Stimulated activated naive CD8-positive, alpha-beta T cell treated with anti-CD3 and anti-CD28 coated beads, Interleukin-15, Interleukin-2, amounts not matched to agents 100 ng/mL and 50 ng/mL, for 24 hours (primary cell): ENCODE results near the gene PIR.

ENCODE experiments used
- H3K27ac Mint-ChIP-seq: one replicate; pipeline ENCODE4 v1.8.0; 2021; ENCODE audit warnings: mild to moderate bottlenecking, mixed read lengths
- H3K27me3 Mint-ChIP-seq: one replicate; pipeline ENCODE4 v1.8.0; 2021; ENCODE audit warnings: mixed read lengths
- H3K36me3 Mint-ChIP-seq: one replicate; pipeline ENCODE4 v1.8.0; 2021; ENCODE audit warnings: low read depth, mixed read lengths
- H3K4me1 Mint-ChIP-seq: one replicate; pipeline ENCODE4 v1.8.0; 2021; ENCODE audit warnings: low read depth, mixed read lengths
- H3K4me3 Mint-ChIP-seq: one replicate; pipeline ENCODE4 v1.8.0; 2021; ENCODE audit warnings: mild to moderate bottlenecking, mixed read lengths
- H3K9me3 Mint-ChIP-seq: one replicate; pipeline ENCODE4 v1.8.0; 2021; ENCODE audit warnings: mixed read lengths

The PIR gene

DNA sequence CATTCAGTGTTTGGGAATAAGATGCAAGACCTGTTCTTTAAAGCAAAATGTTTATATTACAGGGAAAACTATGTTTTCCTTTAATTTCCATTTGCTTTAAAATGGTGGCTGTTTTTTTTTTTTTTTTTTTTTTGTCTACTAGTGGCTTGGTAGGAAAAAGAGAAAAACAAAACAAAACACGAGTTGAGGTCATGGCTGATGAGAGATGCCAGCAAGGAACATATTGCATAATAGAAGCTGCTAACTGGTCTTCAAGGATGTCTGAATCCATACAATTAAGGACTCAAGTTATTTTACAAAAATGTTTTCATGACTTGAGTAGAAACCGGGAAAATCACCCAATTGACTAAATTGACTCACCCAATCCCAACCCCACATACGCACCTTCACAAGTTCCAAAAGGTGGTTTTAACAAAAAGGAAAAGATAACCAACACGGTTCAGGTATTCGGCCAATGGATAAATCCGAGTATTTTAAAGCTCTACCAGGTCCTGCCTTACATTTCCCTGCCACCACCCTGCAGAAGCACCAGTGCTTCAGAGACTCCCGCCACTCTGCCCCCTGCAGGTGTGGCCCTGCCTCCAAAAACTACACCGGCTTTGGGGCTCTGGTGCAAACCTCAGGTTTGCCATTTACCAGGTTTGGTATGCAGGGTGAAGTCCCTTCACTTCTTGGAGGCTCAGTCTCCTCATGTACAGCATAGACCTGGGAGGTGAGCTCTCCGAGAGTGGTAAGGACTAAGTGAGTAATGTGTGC lies 27.1 kb downstream of the PIR start:
- H3K27me3 Mint-ChIP-seq: peaks cover 3% of the 10 kb centered on the region
- no peak overlapping the region for H3K4me3 Mint-ChIP-seq
- H3K4me1 Mint-ChIP-seq: no peaks in the 10 kb centered on the region
- H3K36me3 Mint-ChIP-seq: no peaks in the 10 kb centered on the region
- no peak overlapping the region for H3K27ac Mint-ChIP-seq
- no peaks in the 10 kb centered on the region for H3K9me3 Mint-ChIP-seq

DNA sequence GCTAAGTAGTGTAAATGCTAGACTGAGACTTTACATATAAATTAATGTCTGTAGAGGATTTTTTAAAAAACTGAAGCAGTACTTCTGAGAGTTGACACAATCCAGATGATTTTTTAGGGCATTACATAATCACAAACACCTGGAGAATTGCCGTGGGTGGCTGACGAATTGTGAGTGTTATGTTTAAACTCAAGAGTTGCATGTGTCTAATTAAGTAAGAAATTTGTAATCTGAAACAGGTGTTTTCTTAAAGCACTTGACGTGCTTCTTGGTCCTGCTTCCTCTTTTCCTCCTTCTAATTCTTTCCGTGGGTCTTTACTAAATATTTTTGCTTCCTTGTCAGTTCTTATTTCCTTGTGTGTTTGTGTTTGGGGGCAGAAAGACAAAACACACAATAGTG lies 27.8 kb downstream of the PIR start:
- Mint-ChIP-seq H3K27me3 (peaks cover 7% of the 10 kb centered on the region), H3K4me1 (no peaks in the 10 kb centered on the region), H3K9me3 (no peaks in the 10 kb centered on the region), H3K27ac (no peak overlapping the region), H3K4me3 (no peak overlapping the region), H3K36me3 (no peaks in the 10 kb centered on the region)

DNA sequence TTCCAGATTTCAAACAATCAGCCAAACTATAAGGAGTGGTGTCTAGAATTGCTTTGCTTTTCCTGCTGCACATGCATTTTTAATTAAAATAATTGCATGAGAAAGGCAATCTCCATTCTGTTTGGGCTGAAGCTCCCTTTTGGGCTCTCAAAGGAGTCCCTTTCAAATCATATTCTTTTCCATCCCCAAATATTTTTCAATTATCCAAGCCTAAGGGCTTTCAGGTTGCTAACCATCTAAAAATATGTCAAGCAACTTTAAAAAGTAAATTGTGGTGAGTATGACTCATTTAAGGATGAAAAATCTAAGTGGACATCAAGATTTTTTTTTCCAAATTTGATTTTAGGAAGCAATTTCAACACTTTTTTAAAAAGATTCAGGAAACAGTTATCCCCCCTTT lies 28.4 kb downstream of the PIR start:
- no peak overlapping the region for H3K4me3 Mint-ChIP-seq
- H3K27ac Mint-ChIP-seq: no peak overlapping the region
- peaks cover 8% of the 10 kb centered on the region for H3K27me3 Mint-ChIP-seq
- H3K4me1 Mint-ChIP-seq: no peaks in the 10 kb centered on the region
- no peaks in the 10 kb centered on the region for H3K9me3 Mint-ChIP-seq
- no peaks in the 10 kb centered on the region for H3K36me3 Mint-ChIP-seq

DNA sequence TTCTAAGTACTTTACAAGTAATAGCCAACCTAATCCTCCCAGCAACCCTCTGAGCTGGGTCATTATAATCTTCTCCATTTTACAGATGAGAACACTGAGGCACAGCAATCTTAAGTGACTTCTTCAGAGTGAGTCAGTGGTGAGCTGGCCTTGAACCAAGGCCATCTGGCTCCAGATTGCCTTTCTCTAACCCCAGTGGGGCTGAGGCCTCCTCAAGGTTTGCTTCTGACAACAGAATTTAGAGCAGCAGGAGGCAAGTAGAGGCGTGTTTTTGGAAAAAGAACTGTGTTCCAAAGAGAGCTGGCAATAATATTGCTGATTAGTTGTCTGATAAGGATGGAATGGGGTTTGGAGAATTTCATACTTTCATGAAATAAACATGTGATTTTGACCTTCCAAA lies 41.2 kb downstream of the PIR start:
- no peaks in the 10 kb centered on the region for H3K36me3 Mint-ChIP-seq
- no peaks in the 10 kb centered on the region for H3K4me1 Mint-ChIP-seq
- H3K27me3 Mint-ChIP-seq: peaks cover 4% of the 10 kb centered on the region
- no peak overlapping the region for H3K27ac Mint-ChIP-seq
- no peaks in the 10 kb centered on the region for H3K9me3 Mint-ChIP-seq
- no peak overlapping the region for H3K4me3 Mint-ChIP-seq

DNA sequence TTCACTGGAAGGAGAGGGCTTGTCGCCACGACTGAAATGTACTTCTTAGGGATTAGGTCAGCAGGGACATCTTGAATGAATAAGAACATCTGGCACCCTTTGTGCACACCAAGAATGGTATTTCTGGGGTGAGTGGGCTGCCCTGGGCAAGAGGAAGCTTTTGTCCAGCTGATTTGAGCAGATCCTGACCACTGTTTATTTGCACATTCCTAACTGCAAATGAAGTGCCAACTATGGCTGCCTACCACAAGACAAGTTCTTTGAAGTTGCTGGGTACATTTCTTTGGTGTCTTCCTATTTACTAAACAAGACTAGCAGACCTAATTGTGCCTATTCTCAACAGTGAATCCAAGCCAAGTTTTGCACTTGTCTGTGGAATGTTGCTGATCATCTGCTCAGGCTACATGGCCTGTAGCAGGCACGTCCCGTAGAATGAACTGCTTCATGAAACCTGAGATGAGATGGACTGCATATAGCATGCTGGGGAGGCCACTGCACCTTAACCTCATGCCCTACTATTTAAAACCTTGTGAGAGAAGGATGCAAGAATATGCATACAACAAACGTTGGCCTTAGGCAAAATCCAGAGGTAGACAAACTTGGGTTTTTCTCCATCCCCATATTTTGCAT lies 45.0 kb downstream of the PIR start:
- Mint-ChIP-seq H3K36me3 (no peaks in the 10 kb centered on the region), H3K27ac (no peak overlapping the region), H3K9me3 (no peaks in the 10 kb centered on the region), H3K4me3 (no peak overlapping the region), H3K27me3 (peaks cover 4% of the 10 kb centered on the region), H3K4me1 (no peaks in the 10 kb centered on the region)

DNA sequence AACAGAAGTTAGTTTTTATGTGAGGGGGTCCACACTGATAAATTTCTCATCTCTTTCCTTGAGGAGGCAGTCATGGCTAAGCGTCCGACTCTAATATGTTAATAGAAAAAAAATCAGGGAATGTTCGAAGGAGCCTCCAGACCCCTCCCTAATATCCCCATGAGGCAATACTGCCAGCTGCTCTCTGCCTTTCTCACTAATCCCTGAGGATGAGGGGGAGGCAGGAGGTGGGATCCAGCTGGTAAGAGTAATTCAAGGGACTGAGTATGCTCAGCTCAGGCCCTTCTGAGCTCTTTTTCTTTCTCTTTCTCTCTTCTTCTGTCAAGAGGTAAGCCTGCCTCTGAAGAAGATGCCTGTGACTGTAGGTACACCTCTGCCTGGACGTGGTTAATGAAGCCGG lies 51.7 kb downstream of the PIR start:
- Mint-ChIP-seq H3K9me3 (no peaks in the 10 kb centered on the region), H3K4me3 (no peak overlapping the region), H3K4me1 (no peaks in the 10 kb centered on the region), H3K27ac (no peak overlapping the region), H3K36me3 (no peaks in the 10 kb centered on the region), H3K27me3 (peaks cover 5% of the 10 kb centered on the region)

DNA sequence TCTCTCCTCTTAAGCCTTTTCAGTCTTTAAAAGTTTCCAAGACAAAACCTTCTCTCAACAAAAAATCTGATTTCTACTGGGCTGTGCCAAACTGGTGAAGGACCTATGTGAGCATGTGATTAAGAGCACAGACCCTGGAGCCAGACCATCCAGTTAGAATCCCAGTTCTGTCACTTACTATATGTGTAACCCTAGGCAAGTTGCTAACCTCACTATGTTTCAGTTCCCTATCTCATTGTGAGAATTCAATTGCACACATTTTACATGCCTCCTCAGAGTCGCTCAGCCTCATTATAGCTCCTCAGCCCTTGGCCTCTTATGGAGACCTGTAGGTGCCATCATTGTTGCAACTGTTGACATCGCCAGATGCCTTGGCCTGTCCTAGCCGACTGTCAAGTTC lies 54.8 kb downstream of the PIR start:
- no peaks in the 10 kb centered on the region for H3K9me3 Mint-ChIP-seq
- peaks cover 14% of the 10 kb centered on the region for H3K27me3 Mint-ChIP-seq
- H3K27ac Mint-ChIP-seq: no peak overlapping the region
- H3K36me3 Mint-ChIP-seq: no peaks in the 10 kb centered on the region
- no peaks in the 10 kb centered on the region for H3K4me1 Mint-ChIP-seq
- H3K4me3 Mint-ChIP-seq: no peak overlapping the region

DNA sequence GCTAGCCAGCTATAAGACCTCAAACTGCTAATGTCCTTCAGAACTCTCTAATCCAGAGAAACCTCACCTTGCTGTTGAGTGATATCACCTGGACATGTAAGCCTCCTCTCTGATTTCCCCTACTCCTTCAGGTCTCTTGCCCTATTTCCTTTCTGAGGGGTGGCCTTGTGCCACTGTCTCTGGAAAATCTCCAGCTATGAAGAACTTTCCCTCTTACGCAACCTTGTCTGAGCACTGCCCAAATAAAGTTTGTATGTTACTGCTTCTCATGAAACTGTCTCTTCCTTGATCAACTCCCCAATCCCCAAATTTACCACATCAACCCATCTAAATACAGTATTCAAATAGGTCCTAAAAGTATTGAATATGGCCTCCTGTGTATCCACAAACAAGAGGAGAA lies 55.4 kb downstream of the PIR start:
- Mint-ChIP-seq H3K27me3 (peaks cover 21% of the 10 kb centered on the region), H3K4me3 (no peak overlapping the region), H3K9me3 (no peaks in the 10 kb centered on the region), H3K27ac (no peak overlapping the region), H3K36me3 (no peaks in the 10 kb centered on the region), H3K4me1 (no peaks in the 10 kb centered on the region)

DNA sequence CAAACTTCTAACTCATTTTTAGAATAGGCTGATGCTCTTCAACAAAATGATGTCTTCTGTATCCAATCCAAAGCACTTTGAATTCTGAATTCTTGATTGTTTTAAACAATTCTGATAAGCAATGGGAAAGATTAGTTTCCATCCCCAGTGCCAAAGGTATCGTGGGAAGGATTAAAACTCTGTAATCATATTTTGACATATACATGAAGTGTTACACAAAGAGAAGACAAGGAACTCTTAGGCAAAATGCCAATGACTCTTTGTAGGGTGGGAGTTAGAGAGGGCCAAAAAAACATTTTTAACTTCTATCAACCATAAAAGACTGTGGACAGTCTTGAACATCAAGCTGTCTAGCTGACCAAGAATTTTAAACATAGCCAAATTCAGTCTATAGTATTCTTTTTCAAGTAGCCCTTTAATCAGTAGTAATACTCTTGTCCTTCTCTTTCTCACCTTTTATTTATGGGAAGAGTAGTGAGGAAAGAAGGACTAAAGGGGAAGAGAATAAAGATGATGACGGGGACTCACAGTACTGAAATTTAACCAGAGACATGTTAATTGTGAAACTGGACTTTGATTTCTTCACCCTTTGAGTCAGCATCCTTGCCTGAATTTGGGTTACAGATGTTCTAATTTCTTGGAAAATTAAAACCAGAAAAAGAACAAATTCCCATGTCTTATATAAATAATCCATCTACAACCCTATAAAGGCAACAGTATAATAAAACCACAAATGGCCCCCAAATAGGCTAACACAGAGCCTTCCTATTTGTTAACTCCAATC lies 57.1 kb downstream of the PIR start:
- H3K27me3 Mint-ChIP-seq: peaks cover 32% of the 10 kb centered on the region
- H3K36me3 Mint-ChIP-seq: no peaks in the 10 kb centered on the region
- no peak overlapping the region for H3K27ac Mint-ChIP-seq
- H3K4me1 Mint-ChIP-seq: no peaks in the 10 kb centered on the region
- H3K9me3 Mint-ChIP-seq: no peaks in the 10 kb centered on the region
- no peak overlapping the region for H3K4me3 Mint-ChIP-seq

DNA sequence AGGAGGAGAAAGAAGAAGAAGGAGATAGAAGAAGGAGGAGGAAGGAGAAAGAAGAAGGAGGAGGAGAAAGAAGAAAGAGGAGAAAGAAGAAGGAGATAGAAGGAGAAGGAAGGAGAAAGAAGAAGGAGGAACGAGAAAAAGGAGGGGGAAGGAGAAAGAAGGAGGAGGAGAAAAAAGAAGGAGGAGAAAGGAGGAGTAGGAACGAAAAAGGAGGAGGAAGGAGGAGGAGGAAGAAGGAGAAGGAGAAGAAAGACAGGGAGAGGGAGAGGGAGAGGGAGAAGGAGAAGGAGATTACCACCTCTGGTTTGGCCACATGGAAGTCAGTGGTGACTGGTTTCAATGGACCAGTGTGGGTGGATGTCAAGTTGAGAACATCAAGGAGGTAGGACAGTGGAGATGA lies 58.9 kb downstream of the PIR start:
- Mint-ChIP-seq H3K4me1 (no peaks in the 10 kb centered on the region), H3K27me3 (peaks cover 26% of the 10 kb centered on the region), H3K9me3 (no peaks in the 10 kb centered on the region), H3K4me3 (no peak overlapping the region), H3K27ac (no peak overlapping the region), H3K36me3 (no peaks in the 10 kb centered on the region)

DNA sequence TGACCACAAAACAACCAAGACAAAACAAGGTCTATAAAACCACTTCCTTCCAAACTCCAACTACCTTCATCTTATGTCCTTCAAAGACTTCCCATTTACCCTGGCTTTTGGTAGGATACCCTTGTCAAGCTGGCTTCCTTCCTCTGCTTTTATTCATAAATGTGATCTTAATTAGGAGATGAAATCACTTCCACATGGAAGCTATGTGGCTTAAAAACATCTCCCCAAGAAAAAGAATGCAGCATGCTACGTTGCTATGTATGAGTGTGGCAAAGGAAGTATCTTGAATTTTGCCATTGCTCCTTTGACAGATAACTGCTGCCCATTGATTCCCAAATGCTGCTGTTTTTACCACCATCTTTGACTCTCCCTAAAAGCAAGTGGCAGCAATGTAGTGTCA lies 62.5 kb downstream of the PIR start:
- no peak overlapping the region for H3K27ac Mint-ChIP-seq
- no peaks in the 10 kb centered on the region for H3K4me1 Mint-ChIP-seq
- H3K36me3 Mint-ChIP-seq: no peaks in the 10 kb centered on the region
- no peaks in the 10 kb centered on the region for H3K9me3 Mint-ChIP-seq
- H3K27me3 Mint-ChIP-seq: peaks cover 24% of the 10 kb centered on the region
- no peak overlapping the region for H3K4me3 Mint-ChIP-seq

DNA sequence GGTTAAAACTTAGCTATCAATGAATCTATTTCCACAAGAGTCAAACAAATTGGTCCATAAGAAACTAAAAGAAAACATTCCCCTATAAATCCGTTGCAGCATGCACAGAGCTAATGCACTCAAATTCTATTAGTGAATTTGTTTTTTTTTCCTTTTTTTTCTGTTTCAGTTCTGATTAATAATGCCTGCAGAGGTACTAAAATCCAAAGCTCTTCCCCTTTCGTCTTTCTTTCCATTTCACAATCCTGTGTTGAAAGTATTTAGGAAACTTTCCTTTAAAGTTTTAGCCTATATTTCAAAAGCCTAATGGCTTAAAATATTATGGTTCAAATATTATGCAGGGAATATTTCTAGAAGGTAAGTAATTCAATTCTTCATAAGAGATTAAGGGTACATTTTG lies 63.1 kb downstream of the PIR start:
- H3K36me3 Mint-ChIP-seq: no peaks in the 10 kb centered on the region
- H3K4me1 Mint-ChIP-seq: no peaks in the 10 kb centered on the region
- no peak overlapping the region for H3K4me3 Mint-ChIP-seq
- H3K9me3 Mint-ChIP-seq: no peaks in the 10 kb centered on the region
- peaks cover 21% of the 10 kb centered on the region for H3K27me3 Mint-ChIP-seq
- H3K27ac Mint-ChIP-seq: no peak overlapping the region

DNA sequence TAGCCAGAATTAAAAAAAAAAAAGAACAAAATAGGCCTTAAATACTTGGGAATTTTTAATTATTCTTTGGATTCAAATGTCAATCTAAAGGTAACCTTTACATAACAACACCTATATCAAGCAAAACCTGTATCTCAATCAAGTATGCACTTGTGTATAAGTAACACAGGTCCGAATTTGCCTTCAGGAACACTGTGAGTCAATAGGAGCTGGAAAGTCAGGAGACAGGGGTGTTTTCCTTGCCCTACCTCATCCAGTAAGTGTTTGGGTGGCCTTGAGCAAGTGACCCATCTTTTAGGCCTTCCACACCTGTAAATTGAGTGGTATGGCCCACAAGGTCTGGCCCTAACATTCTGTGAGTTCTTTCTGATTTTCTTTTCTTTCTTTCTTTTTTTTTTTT lies 68.1 kb downstream of the PIR start:
- H3K9me3 Mint-ChIP-seq: no peaks in the 10 kb centered on the region
- no peaks in the 10 kb centered on the region for H3K4me1 Mint-ChIP-seq
- H3K27ac Mint-ChIP-seq: no peak overlapping the region
- H3K27me3 Mint-ChIP-seq: no peaks in the 10 kb centered on the region
- no peak overlapping the region for H3K4me3 Mint-ChIP-seq
- H3K36me3 Mint-ChIP-seq: no peaks in the 10 kb centered on the region

DNA sequence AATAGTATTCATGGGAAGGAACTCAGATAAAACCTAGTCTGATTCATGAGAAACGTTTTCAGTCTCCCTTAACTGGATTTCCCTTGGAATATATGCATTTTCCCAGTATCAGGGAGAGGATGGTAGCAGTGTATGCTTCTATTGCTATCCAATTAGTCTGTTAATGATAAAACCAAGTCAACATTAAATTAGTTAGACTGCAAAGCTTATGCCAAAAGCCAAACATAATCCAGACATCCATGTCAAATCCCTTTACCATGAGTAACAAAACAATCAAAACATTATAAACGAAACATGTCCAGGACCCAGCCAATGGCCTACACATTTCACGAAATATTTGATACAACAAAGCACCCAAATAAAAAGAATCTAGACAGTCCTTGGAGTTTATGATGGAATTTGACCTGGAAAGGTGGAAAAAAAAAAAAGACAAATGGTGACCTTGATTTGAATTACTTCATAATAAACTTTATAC lies 74.4 kb downstream of the PIR start:
- Mint-ChIP-seq H3K4me1 (no peaks in the 10 kb centered on the region), H3K27me3 (peaks cover 3% of the 10 kb centered on the region), H3K9me3 (peaks cover 4% of the 10 kb centered on the region), H3K36me3 (no peaks in the 10 kb centered on the region), H3K4me3 (no peak overlapping the region), H3K27ac (no peak overlapping the region)

DNA sequence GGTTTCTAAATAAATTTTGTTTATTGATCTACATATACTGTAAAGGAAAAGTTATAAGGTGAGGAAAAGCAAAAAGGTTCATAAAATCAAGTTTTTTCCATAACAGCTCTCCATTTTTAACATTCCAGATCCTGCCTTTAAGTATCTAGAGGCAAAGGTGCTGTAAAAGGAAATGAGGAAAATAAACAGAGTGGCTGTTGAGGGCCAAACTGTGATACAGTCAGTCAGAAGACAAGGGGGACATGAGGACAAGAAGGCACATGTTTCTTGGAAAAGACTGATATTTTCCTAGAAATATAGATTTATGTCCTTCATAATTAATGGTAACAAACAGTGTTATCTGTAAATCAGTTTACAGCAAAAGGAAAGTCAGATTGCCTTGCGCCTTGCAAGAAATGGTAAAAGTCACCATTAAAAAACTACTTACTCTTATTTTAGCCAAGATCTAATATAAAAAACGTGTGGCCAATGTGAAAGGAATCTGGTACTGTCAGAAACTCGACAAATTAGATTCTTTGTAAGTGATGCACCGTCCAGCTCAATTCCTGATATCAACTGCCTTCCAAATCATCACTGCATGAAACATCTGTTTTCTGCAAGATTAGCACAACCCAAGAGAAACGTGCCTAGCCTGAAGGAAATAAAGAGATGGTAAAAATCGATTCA lies 75.0 kb downstream of the PIR start:
- Mint-ChIP-seq H3K4me1 (no peaks in the 10 kb centered on the region), H3K36me3 (no peaks in the 10 kb centered on the region), H3K9me3 (peaks cover 4% of the 10 kb centered on the region), H3K27ac (no peak overlapping the region), H3K27me3 (peaks cover 3% of the 10 kb centered on the region), H3K4me3 (no peak overlapping the region)
